Psoas muscle (tissue), 8 donors: ENCODE results near the gene B3GNT7. TPM values are rescaled to one million over a fixed set of nuclear protein-coding genes. Genes with fewer than 3 reads are reported as not detected.
"Not testable (repeated sequence)": the region's sequence is repeated elsewhere in the genome, so short reads cannot be mapped to it uniquely, and the experiment has no call there.

Experiments
- ATAC-seq, 4 donors: fragments of 200-7000 bp; cut with Tn5 transposase; one replicate each; pipeline ENCODE4 v1.9.1; 2020; ENCODE audit warnings: moderate library complexity in 3 of 4, mild to moderate bottlenecking in 2 of 4
- DNase-seq, 2 donors: peaks; one replicate each; pipeline ENCODE4 v3.0.0-alpha.2; 2020
- H3K27ac ChIP-seq: fragments of 200-600 bp; one replicate; pipeline ENCODE4 v1.8.0; 2022
- H3K27me3 ChIP-seq, 3 donors: fragments of 200-600 bp in 1 of 3; one replicate each; pipeline versions ENCODE4 v1.6.1 to v1.8.0; 2013 to 2022; ENCODE audit warnings: low read length in 2 of 3, mild to moderate bottlenecking in 2 of 3, moderate library complexity in 1 of 3; ENCODE audit not compliant: insufficient read depth in 3 of 3
- H3K36me3 ChIP-seq, 2 donors: fragments of 200-600 bp in 1 of 2; one replicate each; pipeline versions ENCODE4 v1.6.1 to v1.8.0; 2013 to 2022; ENCODE audit warnings: low read depth in 1 of 2, mild to moderate bottlenecking in 1 of 2, moderate library complexity in 1 of 2; ENCODE audit not compliant: insufficient read depth in 1 of 2
- H3K4me1 ChIP-seq: fragments of 200-600 bp; one replicate; pipeline ENCODE4 v1.8.0; 2022
- H3K4me3 ChIP-seq: fragments of 200-600 bp; one replicate; pipeline ENCODE4 v1.8.0; 2022; ENCODE audit warnings: mild to moderate bottlenecking
- H3K9me3 ChIP-seq: fragments of 200-600 bp; one replicate; pipeline ENCODE4 v1.8.0; 2022
- WGBS, 3 donors: extraction: QIAGEN DNeasy Blood & Tissue Kit; methylation state at CpG; one replicate each; pipeline versions ENCODE4 v1.1.6 to v1.1.7; 2013; 5-methylcytosine and 5-hydroxymethylcytosine counted together
- intact Hi-C, 2 donors: fragments of 100-400 bp; cut with DNase I; formaldehyde crosslinking; loops; one replicate each; pipeline versions ENCODE4 v1.11.0 to v1.14.2; 2022
- polyA plus RNA-seq, 3 donors: library from polyadenylated mRNA; stranded (reverse); fragments of 200-250 nt; gene quantifications; one replicate each; pipeline ENCODE4 v1.2.3, GENCODE V29; 2013
- total RNA-seq, 4 donors: library from RNA; stranded (reverse); fragmentation: NEBNext Ultra II Directional in 2 of 4; extraction: Animal tissue kit (Norgen Biotek cat#: 25700) in 2 of 4; gene quantifications; one replicate each; pipeline versions ENCODE4 v1.2.1 to v1.2.4, GENCODE V29; 2021 to 2023
- TF ChIP-seq, protein P1 (sequence below): fragments of 200-600 bp; IDR thresholded peaks from one replicate; pipeline ENCODE4 v1.8.0; 2022; ENCODE audit warnings: antibody characterized with exemption
- donor health status: healthy with polysubstance abuse.
- donor health status: DM: no; HTN: no; CAD: no; lungs with moderate emphysema.
- donor health status: Bipolar disorder and iron deficiency.
- donor health status: healthy.
- donor health status: DM: yes; HTN: yes; CAD: no.
- donor health status: DM: no; HTN: no; CAD: no.
- donor health status: DM: no; HTN: no; CAD: no.
- donor health status: DM: yes; HTN: yes; CAD: no.

B3GNT7 gene
- total and polyA plus RNA-seq, 7 donors: 0.03 to 1.7 (median 0.29) TPM

DNA sequence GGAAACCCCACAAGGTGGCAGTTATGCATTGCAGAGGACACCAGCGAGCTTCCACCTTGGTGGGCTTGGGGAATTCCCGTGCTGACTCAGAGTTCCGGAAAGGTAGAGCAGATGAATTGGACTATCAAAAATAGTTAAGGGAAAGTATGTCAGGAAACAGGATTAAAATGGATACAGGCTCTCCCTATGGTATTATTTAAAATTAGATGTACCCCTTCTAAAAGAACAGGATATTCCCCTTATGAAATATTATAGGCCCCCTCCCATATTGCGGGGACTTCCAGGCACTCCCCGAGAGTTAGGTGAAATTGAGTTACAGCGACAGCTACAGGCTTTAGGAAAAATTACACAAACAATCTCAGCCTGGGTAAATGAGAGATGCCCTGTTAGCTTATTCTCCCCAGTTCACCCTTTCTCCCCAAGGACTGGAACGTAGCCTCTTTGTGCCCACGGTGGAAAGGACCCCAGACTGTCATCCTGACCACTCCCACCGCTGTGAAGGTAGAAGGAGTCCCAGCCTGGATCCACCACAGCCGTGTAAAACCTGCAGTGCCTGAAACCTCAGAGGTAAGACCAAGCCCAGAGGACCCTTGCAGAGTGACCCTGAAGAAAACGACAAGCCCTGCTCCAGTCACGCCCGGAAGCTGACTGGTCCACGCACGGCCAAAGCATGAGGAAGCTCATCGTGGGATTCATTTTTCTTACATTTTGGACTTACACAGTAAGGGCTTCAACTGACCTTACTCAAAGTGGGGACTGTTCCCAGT is 10.3 kb downstream of the B3GNT7 start:
- not testable (repeated sequence) for H3K4me1 ChIP-seq, H3K27ac ChIP-seq, H3K4me3 ChIP-seq, H3K36me3 ChIP-seq, H3K9me3 ChIP-seq, ATAC-seq, H3K27me3 ChIP-seq
- intact Hi-C loops: loop anchor here in 1 of 2 donors (2.0 kb wide), 1 partner anchor 179 kb away; no protein-coding TSS in a partner anchor
- DNase-seq: peak in 1 of 2 donors; percentile 9
- 25 to 32% (median 29%) methylated on average over 16 of the region's 16 CpGs for WGBS, 3 donors
- TF ChIP-seq, protein P1, sequence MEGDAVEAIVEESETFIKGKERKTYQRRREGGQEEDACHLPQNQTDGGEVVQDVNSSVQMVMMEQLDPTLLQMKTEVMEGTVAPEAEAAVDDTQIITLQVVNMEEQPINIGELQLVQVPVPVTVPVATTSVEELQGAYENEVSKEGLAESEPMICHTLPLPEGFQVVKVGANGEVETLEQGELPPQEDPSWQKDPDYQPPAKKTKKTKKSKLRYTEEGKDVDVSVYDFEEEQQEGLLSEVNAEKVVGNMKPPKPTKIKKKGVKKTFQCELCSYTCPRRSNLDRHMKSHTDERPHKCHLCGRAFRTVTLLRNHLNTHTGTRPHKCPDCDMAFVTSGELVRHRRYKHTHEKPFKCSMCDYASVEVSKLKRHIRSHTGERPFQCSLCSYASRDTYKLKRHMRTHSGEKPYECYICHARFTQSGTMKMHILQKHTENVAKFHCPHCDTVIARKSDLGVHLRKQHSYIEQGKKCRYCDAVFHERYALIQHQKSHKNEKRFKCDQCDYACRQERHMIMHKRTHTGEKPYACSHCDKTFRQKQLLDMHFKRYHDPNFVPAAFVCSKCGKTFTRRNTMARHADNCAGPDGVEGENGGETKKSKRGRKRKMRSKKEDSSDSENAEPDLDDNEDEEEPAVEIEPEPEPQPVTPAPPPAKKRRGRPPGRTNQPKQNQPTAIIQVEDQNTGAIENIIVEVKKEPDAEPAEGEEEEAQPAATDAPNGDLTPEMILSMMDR: peak; percentile 45

DNA sequence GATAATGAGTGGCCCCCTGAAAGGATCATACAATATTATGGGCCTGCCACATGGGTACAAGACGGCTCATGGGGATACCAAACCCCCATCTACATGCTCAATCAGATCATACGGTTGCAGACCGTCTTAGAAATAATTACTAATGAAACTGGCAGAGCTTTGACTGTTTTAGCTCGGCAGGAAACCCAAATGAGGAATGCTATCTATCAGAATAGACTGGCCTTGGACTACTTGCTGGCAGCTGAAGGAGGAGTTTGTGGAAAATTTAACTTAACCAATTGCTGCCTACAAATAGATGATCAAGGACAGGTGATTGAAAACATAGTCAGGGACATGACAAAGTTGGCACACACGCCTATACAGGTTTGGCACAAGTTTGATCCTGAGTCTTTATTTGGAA is 12.2 kb downstream of the B3GNT7 start:
- H3K27me3 ChIP-seq, H3K27ac ChIP-seq, ATAC-seq, H3K4me1 ChIP-seq, DNase-seq, H3K9me3 ChIP-seq, H3K36me3 ChIP-seq, intact Hi-C loops, H3K4me3 ChIP-seq: not testable (repeated sequence)
- 69 to 81% (median 74%) methylated on average over 5 of the region's 5 CpGs for WGBS, 3 donors

DNA sequence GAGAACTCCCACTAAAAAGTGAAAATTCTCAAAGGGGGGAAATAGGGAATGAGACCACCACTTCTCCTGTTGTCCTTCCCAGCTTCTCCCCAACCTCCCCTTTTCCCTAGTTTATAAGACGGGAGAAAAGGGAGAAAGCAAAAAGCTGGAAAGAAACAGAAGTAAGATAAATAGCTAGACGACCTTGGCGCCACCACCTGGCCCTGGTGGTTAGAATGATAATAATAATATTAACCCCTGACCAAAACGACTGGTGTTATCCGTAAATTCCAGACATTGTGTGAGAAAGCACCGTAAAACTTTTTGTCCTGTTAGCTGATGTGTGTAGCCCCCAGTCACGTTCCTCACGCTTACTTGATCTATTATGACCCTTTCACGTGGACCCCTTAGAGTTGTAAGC is 12.8 kb downstream of the B3GNT7 start:
- intact Hi-C loops: not testable (repeated sequence)
- 70 to 78% (median 78%) methylated on average over 9 of the region's 9 CpGs for WGBS, 3 donors

DNA sequence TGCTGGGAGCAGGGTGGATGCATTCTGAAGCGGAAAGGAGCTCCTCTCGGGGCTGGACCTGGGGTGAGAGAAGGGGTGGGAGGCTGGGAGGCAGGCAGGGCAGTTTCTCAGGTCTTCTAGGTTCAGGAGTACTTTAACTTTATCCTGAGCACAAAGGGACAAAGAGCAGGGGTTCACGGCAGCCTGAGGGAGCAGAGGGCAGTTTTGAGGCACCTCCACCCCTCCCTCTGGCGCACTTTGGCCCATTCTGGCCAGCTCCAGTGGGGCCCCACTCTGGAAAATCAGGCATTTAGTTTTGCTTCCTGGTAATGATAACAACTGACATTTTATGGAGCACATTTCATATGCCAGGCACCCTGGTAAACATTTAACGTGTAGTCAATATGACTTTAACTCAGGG is 14.3 kb downstream of the B3GNT7 start:
- 93 to 98% (median 95%) methylated on average over 5 of the region's 5 CpGs for WGBS, 3 donors
- Histone ChIP-seq H3K27me3 (peaks cover 0 to 12% (median 1%) of the 10 kb centered on the region in 3 donors), H3K9me3 (no peaks in the 10 kb centered on the region), H3K4me3 (no peak overlapping the region), H3K36me3 (no peaks in the 10 kb centered on the region), H3K27ac (no peak overlapping the region), H3K4me1 (peaks cover 6% of the 10 kb centered on the region)
- TF ChIP-seq, protein P1: no peak
- no peak for ATAC-seq
- DNase-seq: no peak
- intact Hi-C loops: loop anchor here (5.0 to 10.0 kb wide), 4 partner anchors 112 to 305 kb away; no protein-coding TSS in a partner anchor

More for the DNA sequence above, 12.8 kb downstream of the B3GNT7 start:
- not testable (repeated sequence) for H3K4me1 ChIP-seq, DNase-seq, H3K27ac ChIP-seq, H3K27me3 ChIP-seq, H3K36me3 ChIP-seq, ATAC-seq, H3K4me3 ChIP-seq, H3K9me3 ChIP-seq

DNA sequence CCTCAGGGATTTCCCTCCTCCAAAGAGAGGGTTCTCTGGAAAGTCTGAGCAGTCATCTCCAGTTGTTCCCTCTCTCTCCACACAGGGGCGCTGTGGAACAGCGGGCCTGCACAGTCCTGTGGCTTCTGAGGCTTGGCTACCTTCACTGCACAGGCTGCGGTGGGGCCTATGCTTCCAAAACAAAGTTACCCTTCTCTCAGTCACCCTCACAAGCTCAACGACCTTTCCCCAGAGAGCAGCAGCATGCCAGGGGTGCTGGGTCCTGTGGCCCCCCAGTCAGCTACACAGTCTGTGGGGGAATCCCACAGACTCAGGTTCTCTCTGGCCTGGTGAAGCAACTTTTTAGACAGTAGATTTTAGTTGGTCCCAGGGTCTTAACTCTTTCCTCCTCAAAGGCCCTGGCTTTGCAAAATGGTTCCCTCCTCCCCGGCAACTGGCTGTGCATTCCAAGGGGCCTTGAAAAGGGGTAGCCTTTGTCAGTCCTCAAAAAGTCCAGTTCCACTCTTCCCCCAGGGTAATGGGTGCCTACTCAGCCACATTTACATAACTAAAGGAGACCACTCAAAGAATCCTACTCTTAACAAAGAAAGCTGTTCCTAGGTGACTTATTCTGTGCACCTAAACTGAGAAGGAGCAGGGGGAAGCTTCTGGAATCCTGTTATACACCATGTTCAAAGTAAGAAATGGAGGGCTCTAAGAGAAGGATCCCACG is 14.9 kb downstream of the B3GNT7 start:
- ATAC-seq (no peak), DNase-seq (no peak)
- TF ChIP-seq, protein P1: no peak
- H3K36me3 ChIP-seq: no peaks in the 10 kb centered on the region
- H3K4me3 ChIP-seq: no peak overlapping the region
- intact Hi-C loops: loop anchor here (5.0 to 10.0 kb wide), 4 partner anchors 113 to 306 kb away; no protein-coding TSS in a partner anchor
- peaks cover 6% of the 10 kb centered on the region for H3K4me1 ChIP-seq
- no peak overlapping the region for H3K27ac ChIP-seq
- 81 to 82% (median 82%) methylated on average over 6 of the region's 6 CpGs for WGBS, 3 donors
- H3K27me3 ChIP-seq: peaks cover 0 to 12% (median 1%) of the 10 kb centered on the region in 3 donors
- no peaks in the 10 kb centered on the region for H3K9me3 ChIP-seq
